ENCODE results near the gene SH2D6.

- TF ChIP-seq CTCF (IDR thresholded peaks at IDR 0.05): no peak
- TF ChIP-seq EZH2 (IDR thresholded peaks at IDR 0.05; ENCODE audit: borderline replicate concordance, insufficient read depth, low read depth, low read length, poor library complexity, severe bottlenecking): no peak
These were observed 3.0 kb downstream of the SH2D6 start for GRCh38 chr2:85421260-85422071.

Measured in B cell (primary cell).